Skeletal muscle satellite cell (primary cell): ENCODE data around the gene ANKRD27. TPM values are rescaled to one million over a fixed set of nuclear protein-coding genes. Genes with fewer than 3 reads are reported as not detected.

Experiments used
- H3K27me3 ChIP-seq: 2 replicates; pipeline ENCODE4 v1.7.0; 2013; ENCODE audit warnings: low read length; ENCODE audit not compliant: control insufficient read depth, insufficient read depth
- H3K36me3 ChIP-seq: 2 replicates; pipeline ENCODE4 v1.7.0; 2013; ENCODE audit warnings: mild to moderate bottlenecking, control low read depth, low read length; ENCODE audit not compliant: insufficient read depth
- H3K4me1 ChIP-seq: 2 replicates; pipeline ENCODE4 v1.7.0; 2013; ENCODE audit warnings: low read length; ENCODE audit not compliant: control insufficient read depth, insufficient read depth
- H3K4me2 ChIP-seq: 2 replicates; pipeline ENCODE4 v1.7.0; 2013; ENCODE audit warnings: mild to moderate bottlenecking, low read length
- H3K4me3 ChIP-seq: 2 replicates; pipeline ENCODE4 v1.7.0; 2013; ENCODE audit warnings: low read length
- H3K9ac ChIP-seq: 2 replicates; pipeline ENCODE4 v1.7.0; 2013; ENCODE audit warnings: mild to moderate bottlenecking, low read depth, low read length, moderate library complexity
- H3K9me3 ChIP-seq: replicated peaks from 2 replicates; pipeline ENCODE4 v1.7.0; 2013; ENCODE audit warnings: mild to moderate bottlenecking, control low read depth, low read length
- small RNA-seq: library from RNA; depleted of rRNA; stranded (forward); fragments of <200 nt; gene quantifications from one replicate; pipeline ENCODE3, GENCODE V24; 2012

ANKRD27 gene

DNA sequence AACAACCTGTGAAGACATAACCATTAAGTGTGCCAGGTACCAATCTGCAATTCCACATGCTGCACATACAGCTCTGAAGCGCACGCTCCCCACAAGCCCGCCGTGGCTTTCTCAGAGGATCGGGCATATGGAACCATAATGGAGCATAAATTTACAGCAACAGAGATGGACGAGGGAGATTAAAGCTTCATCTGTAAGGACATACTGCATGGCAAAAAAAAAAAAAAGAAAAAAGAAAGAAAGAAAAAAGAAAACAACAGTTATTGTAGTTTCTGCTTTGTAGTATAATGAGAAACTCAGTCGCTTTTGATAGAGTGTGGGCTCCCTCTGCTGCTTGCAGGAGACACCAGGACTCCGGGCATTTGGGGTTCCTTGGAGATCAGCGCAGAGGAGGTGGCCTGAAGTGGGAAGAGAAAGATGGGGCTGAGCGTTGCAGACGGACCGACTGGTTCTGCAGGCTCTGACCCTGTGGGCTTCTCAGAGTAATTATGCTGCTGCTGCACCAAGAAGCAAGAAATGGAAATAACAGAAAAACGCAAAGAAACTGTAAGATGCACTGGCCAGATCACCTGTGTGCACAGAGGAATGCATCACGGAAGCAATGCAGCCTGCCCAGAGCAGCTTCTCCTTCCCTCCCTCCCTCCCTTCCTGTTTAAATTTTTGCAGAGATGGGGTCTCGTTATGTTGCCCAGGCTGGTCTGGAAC is 104.7 kb downstream of the ANKRD27 start:
- H3K9ac ChIP-seq, result no peak overlapping the region
- no peak overlapping the region for H3K4me3 ChIP-seq

GRCh38 chr19:32567486-32567885 is 107.5 kb downstream of the ANKRD27 start:
- Histone ChIP-seq H3K36me3 (no peaks in the 10 kb centered on the region), H3K9ac (no peak overlapping the region), H3K27me3 (peaks cover 7% of the 10 kb centered on the region), H3K4me3 (no peak overlapping the region), H3K9me3 (no peaks in the 10 kb centered on the region), H3K4me2 (no peak overlapping the region), H3K4me1 (no peaks in the 10 kb centered on the region)

More for the DNA sequence above, 104.7 kb downstream of the ANKRD27 start:
- Histone ChIP-seq H3K9me3 (no peaks in the 10 kb centered on the region), H3K36me3 (no peaks in the 10 kb centered on the region), H3K4me2 (no peak overlapping the region), H3K27me3 (peaks cover 16% of the 10 kb centered on the region), H3K4me1 (no peaks in the 10 kb centered on the region)

GRCh38 chr19:32566246-32566830 is 108.6 kb downstream of the ANKRD27 start:
- Histone ChIP-seq H3K36me3 (no peaks in the 10 kb centered on the region), H3K4me1 (no peaks in the 10 kb centered on the region), H3K4me2 (no peak overlapping the region), H3K4me3 (no peak overlapping the region), H3K9me3 (no peaks in the 10 kb centered on the region), H3K9ac (no peak overlapping the region), H3K27me3 (peaks cover 7% of the 10 kb centered on the region)

GRCh38 chr19:32563761-32564160 is 111.2 kb downstream of the ANKRD27 start:
- Histone ChIP-seq H3K4me1 (no peaks in the 10 kb centered on the region), H3K9me3 (no peaks in the 10 kb centered on the region), H3K4me3 (no peak overlapping the region), H3K9ac (no peak overlapping the region), H3K36me3 (no peaks in the 10 kb centered on the region), H3K4me2 (no peak overlapping the region), H3K27me3 (peaks cover 5% of the 10 kb centered on the region)

- Histone ChIP-seq H3K36me3 (no peaks in the 10 kb centered on the region), H3K9ac (no peak overlapping the region), H3K4me3 (no peak overlapping the region), H3K27me3 (peaks cover 12% of the 10 kb centered on the region), H3K4me2 (no peak overlapping the region), H3K9me3 (no peaks in the 10 kb centered on the region), H3K4me1 (no peaks in the 10 kb centered on the region)
Observed at GRCh38 chr19:32558607-32559228, 116.3 kb downstream of the ANKRD27 start.

DNA sequence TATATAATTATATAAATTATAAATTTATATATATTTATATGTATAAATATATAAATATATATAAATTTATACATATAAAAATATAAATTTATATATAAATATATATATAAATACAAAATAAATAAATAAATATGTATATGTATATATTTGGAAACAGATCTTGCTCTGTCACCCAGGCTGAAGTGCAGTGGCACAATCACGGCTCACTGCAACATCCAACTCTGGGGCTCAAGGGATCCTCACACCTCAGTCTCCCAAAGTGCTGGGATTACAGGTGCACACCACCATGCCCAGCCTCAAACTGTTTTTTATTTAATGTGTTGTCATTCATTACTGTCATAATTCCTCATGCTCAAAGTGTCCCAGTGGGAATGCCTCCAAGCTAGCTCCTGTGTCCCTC is 119.2 kb downstream of the ANKRD27 start:
- no peaks in the 10 kb centered on the region for H3K4me1 ChIP-seq
- H3K9me3 ChIP-seq, result no peaks in the 10 kb centered on the region
- H3K9ac ChIP-seq, result no peak overlapping the region

DNA sequence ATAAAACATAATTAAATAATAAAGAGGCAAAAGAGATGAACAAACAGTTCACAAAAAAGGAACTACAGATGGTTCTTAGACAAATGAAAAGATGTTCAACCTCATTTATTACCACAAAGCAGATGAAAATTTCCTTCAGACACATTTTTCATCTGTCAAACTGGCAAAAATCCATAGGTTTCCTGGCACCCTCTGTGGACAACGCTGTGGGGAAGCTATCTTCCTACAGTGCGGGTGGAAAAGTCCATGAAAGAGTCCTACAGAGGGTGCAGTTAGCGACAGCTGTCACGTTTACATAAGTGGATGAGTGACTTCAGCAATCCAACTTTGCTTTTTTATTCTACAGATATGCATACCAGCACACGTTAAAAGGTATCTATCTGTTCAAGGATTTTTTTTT is 124.3 kb downstream of the ANKRD27 start:
- H3K27me3 ChIP-seq, result no peaks in the 10 kb centered on the region
- H3K4me2 ChIP-seq, result no peak overlapping the region
- no peaks in the 10 kb centered on the region for H3K9me3 ChIP-seq
- H3K36me3 ChIP-seq, result no peaks in the 10 kb centered on the region
- no peaks in the 10 kb centered on the region for H3K4me1 ChIP-seq
- no peak overlapping the region for H3K4me3 ChIP-seq
- no peak overlapping the region for H3K9ac ChIP-seq

More for the DNA sequence above, 119.2 kb downstream of the ANKRD27 start:
- Histone ChIP-seq H3K4me2 (no peak overlapping the region), H3K36me3 (no peaks in the 10 kb centered on the region), H3K4me3 (no peak overlapping the region), H3K27me3 (peaks cover 12% of the 10 kb centered on the region)

Small RNA genes lying within 50 kb of the gene (small RNA-seq; reads per million reads assigned to genes)
- gene RN7SL789P, result not detected
- 5.7 reads per million, percentile 87 among the genes with 10 or more reads in this experiment for gene SNORA68B
